ENCODE data around the gene ACACB.

DNA sequence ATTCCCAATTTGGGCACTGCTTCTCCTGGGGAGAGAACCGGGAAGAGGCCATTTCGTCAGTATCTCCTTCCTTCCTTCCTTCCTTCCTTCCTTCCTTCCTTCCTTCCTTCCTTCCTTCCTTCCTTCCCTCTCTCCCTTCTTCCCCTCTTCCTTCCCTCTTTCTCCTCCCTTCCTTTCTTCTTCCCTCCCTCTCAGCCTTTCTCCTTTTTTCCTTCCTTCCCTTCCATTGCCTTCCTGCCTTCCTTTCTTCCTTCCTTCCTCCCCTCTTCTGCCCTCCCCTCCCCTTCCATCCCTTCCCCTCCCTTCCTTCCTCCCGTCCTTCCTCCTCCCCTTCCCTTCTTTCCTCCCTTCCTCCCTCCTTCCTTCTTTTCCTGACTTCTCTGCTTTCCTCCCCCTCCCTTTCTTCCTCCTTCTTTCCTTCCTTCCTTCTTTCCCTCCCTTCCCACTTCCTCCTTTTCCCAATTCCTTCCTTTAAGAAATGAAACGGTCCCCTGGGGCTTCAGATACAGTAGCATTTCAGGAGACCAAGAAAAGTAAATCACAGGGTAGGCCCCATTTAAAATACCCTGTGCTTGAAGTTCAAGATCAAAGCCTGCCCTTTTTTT lies 71.8 kb downstream of the ACACB start:
- TF ChIP-seq EP300 (IDR thresholded peaks at IDR 0.05) (no peak), POLR2A (IDR thresholded peaks at IDR 0.05) (no peak)
- TF ChIP-seq, protein P1, sequence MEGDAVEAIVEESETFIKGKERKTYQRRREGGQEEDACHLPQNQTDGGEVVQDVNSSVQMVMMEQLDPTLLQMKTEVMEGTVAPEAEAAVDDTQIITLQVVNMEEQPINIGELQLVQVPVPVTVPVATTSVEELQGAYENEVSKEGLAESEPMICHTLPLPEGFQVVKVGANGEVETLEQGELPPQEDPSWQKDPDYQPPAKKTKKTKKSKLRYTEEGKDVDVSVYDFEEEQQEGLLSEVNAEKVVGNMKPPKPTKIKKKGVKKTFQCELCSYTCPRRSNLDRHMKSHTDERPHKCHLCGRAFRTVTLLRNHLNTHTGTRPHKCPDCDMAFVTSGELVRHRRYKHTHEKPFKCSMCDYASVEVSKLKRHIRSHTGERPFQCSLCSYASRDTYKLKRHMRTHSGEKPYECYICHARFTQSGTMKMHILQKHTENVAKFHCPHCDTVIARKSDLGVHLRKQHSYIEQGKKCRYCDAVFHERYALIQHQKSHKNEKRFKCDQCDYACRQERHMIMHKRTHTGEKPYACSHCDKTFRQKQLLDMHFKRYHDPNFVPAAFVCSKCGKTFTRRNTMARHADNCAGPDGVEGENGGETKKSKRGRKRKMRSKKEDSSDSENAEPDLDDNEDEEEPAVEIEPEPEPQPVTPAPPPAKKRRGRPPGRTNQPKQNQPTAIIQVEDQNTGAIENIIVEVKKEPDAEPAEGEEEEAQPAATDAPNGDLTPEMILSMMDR (IDR thresholded peaks at IDR 0.05): no peak

All from tibial nerve (tissue), 4 donors.